H9 (cell line): Measurements from ENCODE around the gene TLCD3A. TPM values are rescaled to one million over a fixed set of nuclear protein-coding genes. Genes with fewer than 3 reads are reported as not detected.

Experiments used
- DNase-seq: peaks from one replicate; pipeline ENCODE4 v3.0.0-alpha.2; 2017
- H2AFZ ChIP-seq: one replicate; pipeline ENCODE4 v1.6.1; 2013; ENCODE audit warnings: mild to moderate bottlenecking, low read length, control low read depth, moderate library complexity
- H2AK5ac ChIP-seq: 2 replicates; pipeline ENCODE4 v1.6.1; 2013; ENCODE audit warnings: low read length, control low read depth, mixed read lengths; ENCODE audit not compliant: insufficient read length
- H2BK120ac ChIP-seq: one replicate; pipeline ENCODE4 v1.6.1; 2013; ENCODE audit warnings: low read depth, mild to moderate bottlenecking, low read length, control low read depth, inconsistent platforms; ENCODE audit not compliant: poor library complexity, severe bottlenecking
- H2BK12ac ChIP-seq: 2 replicates; pipeline ENCODE4 v1.6.1; 2013; ENCODE audit warnings: low read length, control low read depth, mixed read lengths, low read depth; ENCODE audit not compliant: insufficient read length
- H2BK15ac ChIP-seq: 2 replicates; pipeline ENCODE4 v1.6.1; 2013; ENCODE audit warnings: low read depth, low read length, control low read depth
- H2BK20ac ChIP-seq: one replicate; pipeline ENCODE4 v1.6.1; 2013; ENCODE audit warnings: low read depth, mild to moderate bottlenecking, low read length, control low read depth, inconsistent platforms; ENCODE audit not compliant: poor library complexity, severe bottlenecking
- H2BK5ac ChIP-seq: 2 replicates; pipeline ENCODE4 v1.6.1; 2013; ENCODE audit warnings: low read length, control low read depth, mixed read lengths; ENCODE audit not compliant: insufficient read length
- H3K14ac ChIP-seq: 2 replicates; pipeline ENCODE4 v1.6.1; 2013; ENCODE audit warnings: low read length, control low read depth; ENCODE audit not compliant: insufficient read depth
- H3K18ac ChIP-seq: 2 replicates; pipeline ENCODE4 v1.6.1; 2013; ENCODE audit warnings: low read depth, mild to moderate bottlenecking, mixed read lengths, low read length, control low read depth; ENCODE audit not compliant: insufficient read length
- H3K23ac ChIP-seq: 2 replicates; pipeline ENCODE4 v1.6.1; 2013; ENCODE audit warnings: low read length, control low read depth, mixed read lengths, low read depth; ENCODE audit not compliant: insufficient read length
- H3K23me2 ChIP-seq: 2 replicates; pipeline ENCODE4 v1.6.1; 2013; ENCODE audit warnings: low read depth, mild to moderate bottlenecking, mixed read lengths, low read length, control low read depth; ENCODE audit not compliant: insufficient read length, poor library complexity, severe bottlenecking
- H3K27ac ChIP-seq: 2 replicates; pipeline ENCODE4 v1.5.1; 2013; ENCODE audit warnings: low read length, control low read depth, mixed read lengths, low read depth; ENCODE audit not compliant: insufficient read length
- H3K27me3 ChIP-seq: 2 replicates; pipeline ENCODE4 v1.6.1; 2013; ENCODE audit warnings: low read length, control low read depth, inconsistent platforms; ENCODE audit not compliant: insufficient read depth
- H3K4ac ChIP-seq: 2 replicates; pipeline ENCODE4 v1.6.1; 2013; ENCODE audit warnings: low read depth, mild to moderate bottlenecking, control low read depth, inconsistent platforms, low read length, moderate library complexity
- H3K4me1 ChIP-seq: 2 replicates; pipeline ENCODE4 v1.6.1; 2013; ENCODE audit warnings: low read length, control low read depth, inconsistent platforms; ENCODE audit not compliant: insufficient read depth
- H3K4me2 ChIP-seq: 2 replicates; pipeline ENCODE4 v1.6.1; 2013; ENCODE audit warnings: low read length, control low read depth, mixed read lengths; ENCODE audit not compliant: insufficient read length, insufficient read depth
- H3K56ac ChIP-seq: 2 replicates; pipeline ENCODE4 v1.6.1; 2013; ENCODE audit warnings: low read depth, mild to moderate bottlenecking, mixed read lengths, low read length, control low read depth; ENCODE audit not compliant: insufficient read length
- H3K79me1 ChIP-seq: 2 replicates; pipeline ENCODE4 v1.6.1; 2013; ENCODE audit warnings: low read depth, mild to moderate bottlenecking, moderate library complexity, low read length, control low read depth, inconsistent platforms; ENCODE audit not compliant: insufficient read depth, poor library complexity, severe bottlenecking
- H3K79me2 ChIP-seq: 2 replicates; pipeline ENCODE4 v1.6.1; 2013; ENCODE audit warnings: low read length, control low read depth, inconsistent platforms; ENCODE audit not compliant: insufficient read depth
- H3K9ac ChIP-seq: 2 replicates; pipeline ENCODE4 v1.6.1; 2013; ENCODE audit warnings: low read length, control low read depth, mixed read lengths; ENCODE audit not compliant: insufficient read length; ENCODE audit errors: extremely low read depth
- H3K9me3 ChIP-seq: one replicate; pipeline ENCODE4 v1.6.1; 2013; ENCODE audit warnings: low read depth, low read length, inconsistent platforms; ENCODE audit not compliant: control insufficient read depth
- H3T11ph ChIP-seq: one replicate; pipeline ENCODE4 v1.6.1; 2013; ENCODE audit warnings: mild to moderate bottlenecking, low read length, control low read depth, inconsistent platforms
- H4K20me1 ChIP-seq: one replicate; pipeline ENCODE4 v1.6.1; 2013; ENCODE audit not compliant: control insufficient read depth, insufficient read length, insufficient read depth
- H4K5ac ChIP-seq: 2 replicates; pipeline ENCODE4 v1.6.1; 2013; ENCODE audit warnings: low read depth, mild to moderate bottlenecking, mixed read lengths, low read length, control low read depth; ENCODE audit not compliant: insufficient read length
- H4K8ac ChIP-seq: replicated peaks from 2 replicates; pipeline ENCODE4 v1.6.1; 2013; ENCODE audit warnings: low read length, control low read depth, mixed read lengths, low read depth; ENCODE audit not compliant: insufficient read length
- H4K91ac ChIP-seq: 2 replicates; pipeline ENCODE4 v1.6.1; 2013; ENCODE audit warnings: low read depth, mild to moderate bottlenecking, moderate library complexity, mixed read lengths, low read length, control low read depth; ENCODE audit not compliant: insufficient read length
- H3K27ac Mint-ChIP-seq, 3 experiments: 2 replicates in 2 of 3; 3 replicates in 1 of 3; pipeline ENCODE4 v1.8.0; 2020 to 2021; ENCODE audit warnings: mixed read lengths in 3 of 3, mild to moderate bottlenecking in 1 of 3, moderate library complexity in 1 of 3
- H3K27me3 Mint-ChIP-seq: 2 replicates; pipeline ENCODE4 v1.8.0; 2021; ENCODE audit warnings: low read depth, mild to moderate bottlenecking, moderate library complexity, mixed read lengths
- H3K36me3 Mint-ChIP-seq, 3 experiments: 2 replicates in 2 of 3; 3 replicates in 1 of 3; pipeline ENCODE4 v1.8.0; 2020 to 2021; ENCODE audit warnings: low read depth in 3 of 3, mixed read lengths in 3 of 3; ENCODE audit not compliant: insufficient read depth in 1 of 3
- H3K4me1 Mint-ChIP-seq, 2 experiments: 2 replicates each; pipeline ENCODE4 v1.8.0; 2020; ENCODE audit warnings: mixed read lengths in 2 of 2
- H3K4me3 Mint-ChIP-seq, 2 experiments: 2 replicates in 1 of 2; 3 replicates in 1 of 2; pipeline ENCODE4 v1.8.0; 2020 to 2021; ENCODE audit warnings: mild to moderate bottlenecking in 2 of 2, mixed read lengths in 2 of 2, moderate library complexity in 1 of 2
- H3K9me3 Mint-ChIP-seq, 2 experiments: 2 replicates in 1 of 2; 3 replicates in 1 of 2; pipeline ENCODE4 v1.8.0; 2020; ENCODE audit warnings: mild to moderate bottlenecking in 2 of 2, mixed read lengths in 2 of 2, moderate library complexity in 1 of 2
- CTCF ChIP-seq: fragments of 200-600 bp; sonication (generic); conservative IDR thresholded peaks from 3 replicates; pipeline ENCODE4 v1.8.0; 2021; ENCODE audit warnings: antibody characterized with exemption, mild to moderate bottlenecking
- WGBS: extraction: QIAGEN DNeasy Blood & Tissue Kit; methylation state at CpG from one replicate; pipeline ENCODE4 v1.1.7; 2013; ENCODE audit warnings: missing lambda C conversion rate, low lambda C conversion rate, mixed read lengths; ENCODE audit not compliant: insufficient read length; ENCODE audit errors: extremely low coverage; 5-methylcytosine and 5-hydroxymethylcytosine counted together
- total RNA-seq: library from RNA; stranded (reverse); gene quantifications from 2 replicates; pipeline ENCODE4 v1.2.1, GENCODE V29; 2021

The TLCD3A gene
- total RNA-seq, 1 experiment from 2014 or later, result 29.6 TPM

- peak within 1 kb of the TSS; percentile 24 to 98 (median 95); a peak in 6 of 7 replicates for H3K27ac Mint-ChIP-seq
- peaks cover 7% of the 10 kb centered on the region for H3K23me2 ChIP-seq
- no peak within 1 kb of the TSS for H2AK5ac ChIP-seq
- H3K9me3 ChIP-seq, result no peaks in the 10 kb centered on the region
- H3T11ph ChIP-seq, result no peak within 1 kb of the TSS
- no peak within 1 kb of the TSS for H3K4ac ChIP-seq
- H3K27me3 ChIP-seq, result no peaks in the 10 kb centered on the region
- peaks cover 45 to 56% (median 52%) of the 10 kb centered on the region in 3 experiments for H3K36me3 Mint-ChIP-seq
- no peaks in the 10 kb centered on the region for H3K4me1 ChIP-seq
- no peaks in the 10 kb centered on the region for H3K27me3 Mint-ChIP-seq
- H3K4me2 ChIP-seq, result peak within 1 kb of the TSS; percentile 59
- H2BK12ac ChIP-seq, result no peak within 1 kb of the TSS
- peak; percentile 97 for TF ChIP-seq CTCF
- no peak within 1 kb of the TSS for H2BK5ac ChIP-seq
- no peak within 1 kb of the TSS for H2BK120ac ChIP-seq
- H3K4me3 Mint-ChIP-seq, result peak within 1 kb of the TSS; percentile 96
- H4K20me1 ChIP-seq, result peaks cover 3% of the 10 kb centered on the region
- peak within 1 kb of the TSS; percentile 45 for H3K9ac ChIP-seq
- H3K14ac ChIP-seq, result peak within 1 kb of the TSS; percentile 83
- no peak within 1 kb of the TSS for H2AFZ ChIP-seq
- no CpG with 5 or more reads among the region's 87 CpGs for WGBS
- no peak within 1 kb of the TSS for H3K27ac ChIP-seq
- no peak within 1 kb of the TSS for H2BK20ac ChIP-seq
- no peak within 1 kb of the TSS for H3K56ac ChIP-seq
- H4K8ac ChIP-seq, result no peak within 1 kb of the TSS
- no peak within 1 kb of the TSS for H4K5ac ChIP-seq
- peaks cover 9% of the 10 kb centered on the region; the same call in 1 of the 2 replicates for H3K79me2 ChIP-seq
- H3K4me1 Mint-ChIP-seq, result peaks cover 31 to 36% of the 10 kb centered on the region in 2 experiments
- peak; percentile 98 for DNase-seq
- peaks cover 18 to 24% of the 10 kb centered on the region in 2 experiments for H3K9me3 Mint-ChIP-seq
- H3K18ac ChIP-seq, result peak within 1 kb of the TSS; percentile 85
- no peak within 1 kb of the TSS for H3K23ac ChIP-seq
- peaks cover 3% of the 10 kb centered on the region for H3K79me1 ChIP-seq
- H2BK15ac ChIP-seq, result no peak within 1 kb of the TSS
- H4K91ac ChIP-seq, result no peak within 1 kb of the TSS
These were observed 19.7 kb downstream of the TLCD3A start, which contains the start of gene GEMIN4 for GRCh38 chr17:752002-752619. Gene GEMIN4 (minus strand): TSS chr17:752264. CDS start chr17:752142, 122 bp downstream.
